ENCODE data around the gene SLCO2B1.

Gene SLCO2B1

GRCh38 chr11:75241036-75241905, 90.4 kb downstream of the SLCO2B1 start:
- H3K4me3 ChIP-seq (replicated peaks; ENCODE audit: insufficient read depth, low read length), result peak overlapping the region; percentile 30
- H3K27me3 ChIP-seq (ENCODE audit: insufficient read depth, poor library complexity, severe bottlenecking), result peaks cover 33% of the 10 kb centered on the region
- DNase-seq (ENCODE audit: low read depth in 1 of 2, low spot score in 1 of 2), result peak; percentile 70 to 74
- no peak overlapping the region for H3K27ac ChIP-seq (replicated peaks)
- no peak for TF ChIP-seq POLR2AphosphoS5 (IDR thresholded peaks at IDR 0.05; ENCODE audit: low read depth)
- TF ChIP-seq GABPA (IDR thresholded peaks at IDR 0.05; ENCODE audit: low read depth), result no peak
- TF ChIP-seq, protein P1, sequence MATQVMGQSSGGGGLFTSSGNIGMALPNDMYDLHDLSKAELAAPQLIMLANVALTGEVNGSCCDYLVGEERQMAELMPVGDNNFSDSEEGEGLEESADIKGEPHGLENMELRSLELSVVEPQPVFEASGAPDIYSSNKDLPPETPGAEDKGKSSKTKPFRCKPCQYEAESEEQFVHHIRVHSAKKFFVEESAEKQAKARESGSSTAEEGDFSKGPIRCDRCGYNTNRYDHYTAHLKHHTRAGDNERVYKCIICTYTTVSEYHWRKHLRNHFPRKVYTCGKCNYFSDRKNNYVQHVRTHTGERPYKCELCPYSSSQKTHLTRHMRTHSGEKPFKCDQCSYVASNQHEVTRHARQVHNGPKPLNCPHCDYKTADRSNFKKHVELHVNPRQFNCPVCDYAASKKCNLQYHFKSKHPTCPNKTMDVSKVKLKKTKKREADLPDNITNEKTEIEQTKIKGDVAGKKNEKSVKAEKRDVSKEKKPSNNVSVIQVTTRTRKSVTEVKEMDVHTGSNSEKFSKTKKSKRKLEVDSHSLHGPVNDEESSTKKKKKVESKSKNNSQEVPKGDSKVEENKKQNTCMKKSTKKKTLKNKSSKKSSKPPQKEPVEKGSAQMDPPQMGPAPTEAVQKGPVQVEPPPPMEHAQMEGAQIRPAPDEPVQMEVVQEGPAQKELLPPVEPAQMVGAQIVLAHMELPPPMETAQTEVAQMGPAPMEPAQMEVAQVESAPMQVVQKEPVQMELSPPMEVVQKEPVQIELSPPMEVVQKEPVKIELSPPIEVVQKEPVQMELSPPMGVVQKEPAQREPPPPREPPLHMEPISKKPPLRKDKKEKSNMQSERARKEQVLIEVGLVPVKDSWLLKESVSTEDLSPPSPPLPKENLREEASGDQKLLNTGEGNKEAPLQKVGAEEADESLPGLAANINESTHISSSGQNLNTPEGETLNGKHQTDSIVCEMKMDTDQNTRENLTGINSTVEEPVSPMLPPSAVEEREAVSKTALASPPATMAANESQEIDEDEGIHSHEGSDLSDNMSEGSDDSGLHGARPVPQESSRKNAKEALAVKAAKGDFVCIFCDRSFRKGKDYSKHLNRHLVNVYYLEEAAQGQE (IDR thresholded peaks at IDR 0.05; ENCODE audit: insufficient replicate concordance, low read depth), result peak; percentile 46
- no peak for TF ChIP-seq SPI1 (IDR thresholded peaks at IDR 0.05; ENCODE audit: borderline replicate concordance, low read depth)
- peak; percentile 63 for TF ChIP-seq CTCF (IDR thresholded peaks at IDR 0.05; ENCODE audit: insufficient read depth, low read length)

- TF ChIP-seq CTCF (IDR thresholded peaks at IDR 0.05; ENCODE audit: insufficient read depth, low read length), result no peak
- TF ChIP-seq POLR2AphosphoS5 (IDR thresholded peaks at IDR 0.05; ENCODE audit: low read depth), result no peak
- TF ChIP-seq, protein P1 (IDR thresholded peaks at IDR 0.05; ENCODE audit: insufficient replicate concordance, low read depth), result peak; percentile 1
- no peak for DNase-seq (ENCODE audit: low read depth in 1 of 2, low spot score in 1 of 2)
- Histone ChIP-seq H3K27me3 (ENCODE audit: insufficient read depth, poor library complexity, severe bottlenecking) (peaks cover 33% of the 10 kb centered on the region), H3K4me3 (replicated peaks; ENCODE audit: insufficient read depth, low read length) (peak overlapping the region; percentile 30), H3K27ac (replicated peaks) (no peak overlapping the region)
Observed at GRCh38 chr11:75241906-75242644, 91.2 kb downstream of the SLCO2B1 start.

GRCh38 chr11:75242722-75243600, 92.1 kb downstream of the SLCO2B1 start:
- peaks cover 31% of the 10 kb centered on the region for H3K27me3 ChIP-seq (ENCODE audit: insufficient read depth, poor library complexity, severe bottlenecking)

More at GRCh38 chr11:75242722-75243600, 92.1 kb downstream of the SLCO2B1 start:
- TF ChIP-seq GABPA (IDR thresholded peaks at IDR 0.05; ENCODE audit: low read depth) (no peak), CTCF (IDR thresholded peaks at IDR 0.05; ENCODE audit: insufficient read depth, low read length) (no peak), POLR2AphosphoS5 (IDR thresholded peaks at IDR 0.05; ENCODE audit: low read depth) (no peak), SPI1 (IDR thresholded peaks at IDR 0.05; ENCODE audit: borderline replicate concordance, low read depth) (no peak)
- TF ChIP-seq, protein P1 (IDR thresholded peaks at IDR 0.05; ENCODE audit: insufficient replicate concordance, low read depth), result no peak
- Histone ChIP-seq H3K4me3 (replicated peaks; ENCODE audit: insufficient read depth, low read length) (no peak overlapping the region), H3K27ac (replicated peaks) (no peak overlapping the region)
- no peak for DNase-seq (ENCODE audit: low read depth in 1 of 2, low spot score in 1 of 2)

Measured in HL-60 (cell line).